HepG2 (cell line): ENCODE measurements around the gene ASIC2. TPM values are rescaled to one million over a fixed set of nuclear protein-coding genes. Genes with fewer than 3 reads are reported as not detected.

ENCODE experiments used
- ATAC-seq: fragments of 200-7000 bp; cut with Tn5 transposase; 3 replicates; pipeline ENCODE4 v1.9.1; 2020; ENCODE audit warnings: mild to moderate bottlenecking, moderate library complexity
- BruUV-seq: library from RNA; stranded (reverse); fragments of 400-500 nt; replicated peaks from 2 replicates; lab custom pipeline; 2021; lab: Mats Ljungman, UMichigan
- CTCF ChIA-PET: fragments of 300-600 bp; formaldehyde crosslinking; extraction: SDS; loops from one replicate; lab custom pipeline; 2021; ENCODE audit warnings: low total read pairs, inconsistent platforms, low intra/inter-chr PET ratio; lab: Yijun Ruan, JAX
- POLR2A ChIA-PET: fragments of 350-600 bp; sonication (Branson Sonifier 250); formaldehyde crosslinking; loops from one replicate; lab custom pipeline; 2020; ENCODE audit warnings: antibody characterized with exemption, inconsistent platforms; lab: Yijun Ruan, JAX
- DNase-seq: peaks from one replicate; pipeline ENCODE4 v3.0.0-alpha.2; 2015; ENCODE audit warnings: low spot score
- FAIRE-seq: peaks from 3 replicates; lab custom pipeline; 2011; peaks lifted over from hg19 to GRCh38; lab: Jason Lieb, UNC
- H2AFZ ChIP-seq: one replicate; pipeline ENCODE4 v1.6.1; 2011; ENCODE audit warnings: low read length, inconsistent platforms
- H3K27ac ChIP-seq: fragments of 300-600 bp; 3 replicates; pipeline ENCODE4 v1.8.0; 2011; ENCODE audit warnings: mixed run types, mild to moderate bottlenecking, mixed read lengths, low read length, inconsistent platforms; ENCODE audit not compliant: insufficient read depth; ENCODE audit errors: extremely low read length
- H3K27me3 ChIP-seq, 2 experiments: fragments of 200-600 bp in 1 of 2; 2 replicates in 1 of 2; 3 replicates in 1 of 2; pipeline versions ENCODE4 v1.6.0 to v1.8.0; 2011; ENCODE audit warnings: low read length in 2 of 2, mild to moderate bottlenecking in 2 of 2, moderate library complexity in 2 of 2, inconsistent platforms in 1 of 2; ENCODE audit not compliant: insufficient read depth in 2 of 2, control insufficient read depth in 1 of 2
- H3K36me3 ChIP-seq, 2 experiments: fragments of 200-600 bp in 1 of 2; replicated peaks in 1 of 2; 2 replicates in 1 of 2; 3 replicates in 1 of 2; pipeline versions ENCODE4 v1.5.1 to v1.8.0; 2011; ENCODE audit warnings: low read length in 2 of 2, inconsistent platforms in 1 of 2; ENCODE audit not compliant: insufficient read depth in 2 of 2, control insufficient read depth in 1 of 2
- H3K4me1 ChIP-seq: 2 replicates; pipeline ENCODE4 v1.5.1; 2012; ENCODE audit warnings: low read length, inconsistent platforms; ENCODE audit not compliant: insufficient read depth
- H3K4me2 ChIP-seq: 2 replicates; pipeline ENCODE4 v1.6.0; 2011; ENCODE audit warnings: low read depth, low read length, inconsistent platforms
- H3K4me3 ChIP-seq, 3 experiments: fragments of 200-600 bp in 1 of 3; sonication (generic), shearing (Covaris generic) in 1 of 3; replicated peaks in 1 of 3; 2 replicates each; pipeline ENCODE4 v1.5.1; 2011 to 2016; ENCODE audit warnings: low read length in 3 of 3, inconsistent platforms in 2 of 3, low read depth in 2 of 3, mild to moderate bottlenecking in 2 of 3, control low read depth in 1 of 3, mixed read lengths in 1 of 3; ENCODE audit not compliant: insufficient read depth in 1 of 3
- H3K79me2 ChIP-seq: one replicate; pipeline ENCODE4 v1.6.1; 2011; ENCODE audit warnings: low read length, inconsistent platforms; ENCODE audit not compliant: insufficient read depth
- H3K9ac ChIP-seq: 2 replicates; pipeline ENCODE4 v1.6.0; 2011; ENCODE audit warnings: mild to moderate bottlenecking, low read depth, low read length, inconsistent platforms; ENCODE audit not compliant: insufficient read depth
- H3K9me3 ChIP-seq: 2 replicates; pipeline ENCODE4 v1.5.1; 2012; ENCODE audit warnings: mild to moderate bottlenecking, low read length
- H4K20me1 ChIP-seq: 2 replicates; pipeline ENCODE4 v1.6.0; 2011; ENCODE audit warnings: inconsistent platforms, mild to moderate bottlenecking, low read length, moderate library complexity; ENCODE audit not compliant: insufficient read depth
- CEBPB ChIP-seq: IDR thresholded peaks from 2 replicates; pipeline ENCODE4 v1.6.1; 2011; ENCODE audit warnings: low read depth, low read length, improper control_type of control experiment, borderline replicate concordance
- KDM4B ChIP-seq: sonication (generic); formaldehyde crosslinking; IDR thresholded peaks from 2 replicates; pipeline ENCODE4 v1.4.0; 2020; ENCODE audit warnings: missing genetic modification reagents
- MLXIP ChIP-seq: sonication (generic); formaldehyde crosslinking; IDR thresholded peaks from 2 replicates; pipeline ENCODE4 v1.9.0; 2021; ENCODE audit warnings: missing genetic modification reagents, borderline replicate concordance
- MZF1 ChIP-seq: sonication (generic); formaldehyde crosslinking; IDR thresholded peaks from 2 replicates; pipeline ENCODE4 v1.8.1; 2023; ENCODE audit warnings: mild to moderate bottlenecking, missing genetic modification reagents, borderline replicate concordance
- PAXIP1 ChIP-seq: sonication (generic); formaldehyde crosslinking; conservative IDR thresholded peaks from 2 replicates; pipeline ENCODE4 v1.4.0; 2020; ENCODE audit warnings: mild to moderate bottlenecking, missing genetic modification reagents, moderate library complexity
- POLR2AphosphoS2 ChIP-seq: IDR thresholded peaks from 2 replicates; pipeline ENCODE4 v1.6.1; 2011; ENCODE audit warnings: low read depth, low read length, improper control_type of control experiment
- SP4 ChIP-seq: sonication (generic); formaldehyde crosslinking; IDR thresholded peaks from 2 replicates; pipeline ENCODE4 v1.8.1; 2023; ENCODE audit warnings: mild to moderate bottlenecking, missing genetic modification reagents
- XRCC5 ChIP-seq: fragments of 200-400 bp; formaldehyde crosslinking; optimal IDR thresholded peaks from 2 replicates; pipeline ENCODE3; 2017; ENCODE audit warnings: mild to moderate bottlenecking, low read length
- ZKSCAN5 ChIP-seq: sonication (generic); formaldehyde crosslinking; IDR thresholded peaks from 2 replicates; pipeline ENCODE4 v1.5.1; 2020; ENCODE audit warnings: mild to moderate bottlenecking, missing genetic modification reagents
- ZNF136 ChIP-seq: sonication (generic); formaldehyde crosslinking; IDR thresholded peaks from 2 replicates; pipeline ENCODE4 v1.8.1; 2022; ENCODE audit warnings: low read depth, mild to moderate bottlenecking, moderate library complexity, missing genetic modification reagents
- ZNF33B ChIP-seq: sonication (generic); formaldehyde crosslinking; IDR thresholded peaks from 2 replicates; pipeline ENCODE4 v1.5.1; 2020; ENCODE audit warnings: mild to moderate bottlenecking, missing genetic modification reagents
- ZNF441 ChIP-seq: sonication (generic); formaldehyde crosslinking; IDR thresholded peaks from 2 replicates; pipeline ENCODE4 v1.7.0; 2021; ENCODE audit warnings: missing genetic modification reagents, borderline replicate concordance
- ZNF510 ChIP-seq: sonication (generic); formaldehyde crosslinking; IDR thresholded peaks from 2 replicates; pipeline ENCODE4 v1.4.0; 2020; ENCODE audit warnings: low read depth, mild to moderate bottlenecking, missing genetic modification reagents
- ZUFSP ChIP-seq: sonication (generic); formaldehyde crosslinking; IDR thresholded peaks from 2 replicates; pipeline ENCODE4 v1.9.0; 2021; ENCODE audit warnings: missing genetic modification reagents, mild to moderate bottlenecking, borderline replicate concordance
- WGBS: methylation state at CpG from one replicate; pipeline ENCODE4 v1.1.6; 2017; ENCODE audit warnings: low lambda C conversion rate; 5-methylcytosine and 5-hydroxymethylcytosine counted together
- in situ Hi-C: cut with HindIII; loops from 2 replicates; pipeline ENCODE4 v1.10.0; 2017; ENCODE audit warnings: low pct_unique_long_range_greater_than_20kb; ENCODE audit not compliant: extremely low pct_ligation_motif_present
- intact Hi-C: fragments of 100-400 bp; cut with micrococcal nuclease; formaldehyde crosslinking; loops from one replicate; pipeline ENCODE4 v1.10.0; 2022; ENCODE audit not compliant: unreplicated experiment
- polyA plus RNA-seq, 8 experiments: library from polyadenylated mRNA; depleted of rRNA in 3 of 8; stranded (reverse) in 7 of 8; unstranded in 1 of 8; fragments of >200 nt; fragmentation: Illumina TruSeq in 4 of 8; extraction: Trizol in 4 of 8; gene quantifications; 2 replicates each; pipeline versions ENCODE4 v1.2.1 to v1.2.3, GENCODE V29; 2011 to 2016; ENCODE audit warnings: low read depth in 4 of 8, missing spikeins in 1 of 8, mixed read lengths in 1 of 8; ENCODE audit not compliant: insufficient read depth in 1 of 8
- total RNA-seq, 5 experiments: library from RNA; depleted of rRNA; stranded (reverse); fragments of >200 nt; fragmentation: Illumina TruSeq; extraction: Trizol; gene quantifications; 2 replicates each; pipeline ENCODE4 v1.2.3, GENCODE V29; 2016; ENCODE audit warnings: low read depth in 1 of 5

The ASIC2 gene
- total and polyA plus RNA-seq, 2 of the 13 experiments (the other 11 are each of a cell fraction or from before 2014, with no cell fraction given): not detected

- CTCF ChIA-PET: no interaction called here
- POLR2A ChIA-PET: no interaction called here
- WGBS: 18% methylated on average over 1 of the region's 2 CpGs
These were observed 88.4 kb downstream of the ASIC2 start for GRCh38 chr17:33204701-33205100.

More at GRCh38 chr17:33204701-33205100, 88.4 kb downstream of the ASIC2 start:
- Histone ChIP-seq H3K9ac (no peak overlapping the region), H3K4me3 (no peak overlapping the region), H3K9me3 (no peaks in the 10 kb centered on the region), H3K27ac (no peak overlapping the region), H3K27me3 (no peaks in the 10 kb centered on the region), H4K20me1 (no peaks in the 10 kb centered on the region), H3K79me2 (no peaks in the 10 kb centered on the region), H3K36me3 (no peaks in the 10 kb centered on the region), H3K4me1 (no peaks in the 10 kb centered on the region), H2AFZ (no peak overlapping the region), H3K4me2 (no peak overlapping the region)
- no TSS peak for BruUV-seq
- in situ Hi-C loops (no loop called here), intact Hi-C loops (no loop called here)
- no peak for DNase-seq
- no peak for ATAC-seq
- TF ChIP-seq ZKSCAN5: no peak
- TF ChIP-seq KDM4B (CRISPR knock-in tag): no peak
- TF ChIP-seq ZNF510 (CRISPR knock-in tag): no peak
- no peak for TF ChIP-seq XRCC5
- no peak for TF ChIP-seq POLR2AphosphoS2
- no peak for TF ChIP-seq SP4 (CRISPR knock-in tag)
- TF ChIP-seq ZUFSP: no peak
- TF ChIP-seq CEBPB: no peak
- TF ChIP-seq MLXIP (CRISPR knock-in tag): no peak
- no peak for TF ChIP-seq MZF1 (CRISPR knock-in tag)
- TF ChIP-seq ZNF33B (CRISPR knock-in tag): no peak
- TF ChIP-seq PAXIP1 (CRISPR knock-in tag): no peak
- TF ChIP-seq ZNF441 (CRISPR knock-in tag): no peak
- TF ChIP-seq ZNF136 (CRISPR knock-in tag): no peak
- FAIRE-seq: no peak
